Epithelial cell of esophagus (primary cell): ENCODE measurements around the gene EED.

Experiments used
- DNase-seq: peaks from one replicate; pipeline ENCODE4 v3.0.0; 2010; ENCODE audit warnings: low read depth
- H3K4me3 ChIP-seq: 2 replicates; pipeline ENCODE4 v1.5.1; 2011; ENCODE audit warnings: mild to moderate bottlenecking, low read length, control low read depth
- CTCF ChIP-seq: IDR thresholded peaks from 2 replicates; pipeline ENCODE4 v1.5.1; 2011; ENCODE audit warnings: low read depth, mild to moderate bottlenecking, low read length, control low read depth, inconsistent platforms; ENCODE audit not compliant: insufficient read depth; ENCODE audit errors: missing control alignments

The EED gene

DNA sequence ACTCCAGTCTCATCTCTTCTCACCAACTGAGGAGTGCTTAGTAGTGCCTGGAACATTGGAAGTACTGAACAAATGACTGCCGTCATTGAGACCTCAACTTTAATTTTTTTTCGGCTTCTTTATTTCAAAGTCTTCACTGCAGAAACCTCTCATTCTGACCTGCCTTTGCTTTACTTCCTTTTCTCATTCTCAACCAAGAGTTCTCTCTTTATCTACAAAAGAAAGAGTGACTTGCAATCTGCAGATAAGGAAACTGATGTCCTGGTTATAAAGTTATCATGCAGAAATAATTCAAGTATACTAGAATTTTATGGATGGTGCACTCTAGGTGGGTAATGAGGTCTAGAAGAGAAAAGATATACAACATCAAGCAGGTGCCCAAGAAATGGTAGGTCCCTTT, 1.2 kb upstream of the EED start:
- TF ChIP-seq CTCF, result no peak
- DNase-seq, result no peak
- no peak overlapping the region for H3K4me3 ChIP-seq

DNA sequence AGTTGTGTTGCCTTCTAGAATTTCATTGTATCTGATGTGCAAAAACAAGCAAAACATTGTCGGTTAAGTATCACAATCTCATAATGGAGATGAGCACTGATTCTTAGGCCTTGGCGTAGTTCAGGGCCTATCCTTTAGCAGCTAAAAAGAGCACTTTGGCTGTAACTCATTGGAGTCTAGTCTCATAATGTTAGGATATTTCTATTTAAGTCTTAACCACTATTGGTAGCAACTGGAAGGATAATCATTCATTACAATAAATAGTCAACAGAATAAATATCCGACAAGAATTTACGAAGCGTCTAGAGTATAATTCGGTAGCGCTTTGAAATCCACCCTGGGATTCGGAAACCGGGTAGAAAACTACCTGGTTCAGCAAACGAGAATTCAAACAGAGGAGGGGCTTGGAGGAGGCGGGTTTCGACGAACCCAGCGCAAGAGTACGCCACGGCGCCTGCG, 461 bp upstream of the EED start:
- no peak for TF ChIP-seq CTCF
- peak; percentile 89 for DNase-seq

GRCh38 chr11:86245369-86246292, 1.1 kb downstream of the EED start:
- peak; percentile 35 for DNase-seq
- peak overlapping the region; percentile 68 for H3K4me3 ChIP-seq
- TF ChIP-seq CTCF, result no peak

More for the DNA sequence above, 461 bp upstream of the EED start:
- H3K4me3 ChIP-seq, result peak overlapping the region; percentile 68

DNA sequence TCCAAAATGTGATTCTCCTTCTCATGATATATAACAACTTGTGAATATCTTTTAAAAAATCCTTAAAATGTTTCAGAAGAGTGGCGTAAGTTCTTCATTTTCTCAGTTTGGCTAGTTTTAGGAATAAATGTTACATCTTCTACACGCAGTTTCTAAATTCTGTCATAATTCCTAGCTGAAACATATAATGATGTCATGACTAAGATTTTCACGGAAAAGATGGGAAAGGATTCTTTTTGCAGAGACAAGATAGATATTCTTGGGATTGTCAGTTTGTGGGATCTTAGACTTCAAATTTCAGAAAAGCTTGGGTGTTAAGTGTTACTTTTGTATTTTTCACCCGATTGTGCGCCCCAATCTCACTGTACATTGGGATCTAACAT, 1.7 kb downstream of the EED start:
- DNase-seq, result no peak
- no peak for TF ChIP-seq CTCF
- H3K4me3 ChIP-seq, result peak overlapping the region; percentile 68

DNA sequence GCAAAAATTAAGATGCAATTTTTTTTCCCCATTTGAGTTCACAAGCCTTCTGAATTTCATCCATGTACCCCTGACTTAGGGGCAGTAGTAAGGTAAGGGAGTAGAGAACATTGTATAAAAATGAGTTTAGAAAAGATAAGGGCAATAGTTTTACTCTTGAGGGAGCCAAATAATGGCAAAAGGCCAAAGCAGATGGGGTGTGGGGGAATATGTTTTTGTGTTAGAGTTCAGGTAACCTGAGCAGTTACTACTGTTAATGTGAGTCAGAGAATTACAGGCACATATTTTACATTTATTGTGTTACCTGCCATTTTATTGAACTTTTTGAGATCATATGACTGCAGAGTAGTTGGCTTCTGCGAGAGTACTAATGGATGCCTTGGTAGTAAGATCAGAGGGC, 3.1 kb downstream of the EED start:
- no peak overlapping the region for H3K4me3 ChIP-seq
- TF ChIP-seq CTCF, result no peak
- peak; percentile 34 for DNase-seq

DNA sequence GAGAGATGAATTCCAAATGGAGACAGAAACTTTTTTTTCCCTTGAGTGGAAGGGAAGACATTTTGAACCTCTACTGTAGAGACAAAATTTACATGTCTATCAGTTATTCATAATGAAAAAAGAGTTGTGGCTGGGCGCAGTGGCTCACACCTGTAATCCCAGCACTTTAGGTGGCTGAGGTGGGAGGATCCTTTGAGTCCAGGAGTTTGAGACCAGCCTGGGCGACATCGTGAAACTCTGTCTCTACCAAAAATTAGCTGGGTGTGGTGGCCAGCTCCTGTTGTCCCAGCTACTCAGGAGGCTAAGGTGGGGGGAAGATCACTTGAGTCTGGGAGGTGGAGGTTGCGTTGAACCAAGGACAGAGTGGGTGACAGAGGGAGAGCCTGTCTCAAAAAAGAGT, 4.1 kb downstream of the EED start:
- no peak for DNase-seq

More for the DNA sequence above, 4.1 kb downstream of the EED start:
- H3K4me3 ChIP-seq, result no peak overlapping the region
- TF ChIP-seq CTCF, result no peak
